IMR-90 (cell line): ENCODE results near the gene RFX2.

Source experiments
- BHLHE40 ChIP-seq: fragments of 150-350 bp; IDR thresholded peaks from 2 replicates; pipeline ENCODE4 v1.6.1; 2016; ENCODE audit warnings: mild to moderate bottlenecking, low read depth, low read length
- FOS ChIP-seq: fragments of 150-350 bp; IDR thresholded peaks from 2 replicates; pipeline ENCODE4 v1.6.1; 2016; ENCODE audit warnings: low read depth, low read length
- MAZ ChIP-seq: IDR thresholded peaks from 2 replicates; pipeline ENCODE4 v1.6.1; 2012; ENCODE audit warnings: low read depth, mild to moderate bottlenecking, low read length, improper control_type of control experiment, moderate library complexity, borderline replicate concordance
- MXI1 ChIP-seq: IDR thresholded peaks from 2 replicates; pipeline ENCODE4 v1.6.1; 2012; ENCODE audit warnings: low read depth, mild to moderate bottlenecking, low read length, moderate library complexity, borderline replicate concordance
- NFE2L2 ChIP-seq: fragments of 150-350 bp; IDR thresholded peaks from 2 replicates; pipeline ENCODE4 v1.6.1; 2016; ENCODE audit warnings: low read depth, mild to moderate bottlenecking, low read length
- POLR2A ChIP-seq: IDR thresholded peaks from 2 replicates; pipeline ENCODE4 v1.6.1; 2012; ENCODE audit warnings: mild to moderate bottlenecking, low read depth, low read length
- TF ChIP-seq, protein P1 (sequence below): conservative IDR thresholded peaks from 2 replicates; pipeline ENCODE4 v1.5.1; 2012; ENCODE audit warnings: mild to moderate bottlenecking, low read depth, low read length, improper control_type of control experiment

DNA sequence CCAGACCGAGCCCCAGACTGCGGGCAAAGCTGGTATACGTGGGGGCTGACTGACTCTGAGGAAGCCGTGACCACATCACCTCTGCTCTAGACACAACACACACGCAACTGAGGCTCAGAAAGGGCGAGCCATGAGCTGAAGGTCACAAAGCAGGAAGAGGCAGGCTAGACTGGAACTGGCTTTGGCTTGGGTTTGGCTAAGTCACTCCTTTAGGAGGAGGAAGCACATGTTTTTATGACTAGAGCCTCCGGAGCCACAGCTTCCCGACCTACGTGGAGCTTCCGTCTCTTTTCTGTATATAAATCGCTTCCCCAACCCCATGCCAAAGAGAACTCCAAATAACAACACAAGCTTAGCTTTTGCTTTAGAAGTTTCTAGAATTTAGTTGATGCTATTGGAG is 48.0 kb downstream of the RFX2 start:
- TF ChIP-seq, protein P1, sequence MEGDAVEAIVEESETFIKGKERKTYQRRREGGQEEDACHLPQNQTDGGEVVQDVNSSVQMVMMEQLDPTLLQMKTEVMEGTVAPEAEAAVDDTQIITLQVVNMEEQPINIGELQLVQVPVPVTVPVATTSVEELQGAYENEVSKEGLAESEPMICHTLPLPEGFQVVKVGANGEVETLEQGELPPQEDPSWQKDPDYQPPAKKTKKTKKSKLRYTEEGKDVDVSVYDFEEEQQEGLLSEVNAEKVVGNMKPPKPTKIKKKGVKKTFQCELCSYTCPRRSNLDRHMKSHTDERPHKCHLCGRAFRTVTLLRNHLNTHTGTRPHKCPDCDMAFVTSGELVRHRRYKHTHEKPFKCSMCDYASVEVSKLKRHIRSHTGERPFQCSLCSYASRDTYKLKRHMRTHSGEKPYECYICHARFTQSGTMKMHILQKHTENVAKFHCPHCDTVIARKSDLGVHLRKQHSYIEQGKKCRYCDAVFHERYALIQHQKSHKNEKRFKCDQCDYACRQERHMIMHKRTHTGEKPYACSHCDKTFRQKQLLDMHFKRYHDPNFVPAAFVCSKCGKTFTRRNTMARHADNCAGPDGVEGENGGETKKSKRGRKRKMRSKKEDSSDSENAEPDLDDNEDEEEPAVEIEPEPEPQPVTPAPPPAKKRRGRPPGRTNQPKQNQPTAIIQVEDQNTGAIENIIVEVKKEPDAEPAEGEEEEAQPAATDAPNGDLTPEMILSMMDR, result no peak
- TF ChIP-seq POLR2A (no peak), NFE2L2 (no peak), BHLHE40 (no peak), MXI1 (no peak), MAZ (no peak), FOS (no peak)
